Endothelial cell (in vitro differentiated cells): ENCODE results near the gene PPP1R7. TPM values are rescaled to one million over a fixed set of nuclear protein-coding genes. Genes with fewer than 3 reads are reported as not detected.

Experiments
- DNase-seq: peaks from one replicate; pipeline ENCODE4 v3.0.0; 2021; ENCODE audit warnings: low spot score
- H3K27ac Mint-ChIP-seq: one replicate; pipeline ENCODE4 v1.8.0; 2021; ENCODE audit warnings: mixed read lengths, inconsistent platforms; ENCODE audit not compliant: unreplicated experiment
- H3K27me3 Mint-ChIP-seq: one replicate; pipeline ENCODE4 v1.8.0; 2021; ENCODE audit warnings: mild to moderate bottlenecking, moderate library complexity, mixed read lengths, inconsistent platforms; ENCODE audit not compliant: unreplicated experiment
- H3K36me3 Mint-ChIP-seq: one replicate; pipeline ENCODE4 v1.8.0; 2021; ENCODE audit warnings: mild to moderate bottlenecking, low read depth, mixed read lengths, inconsistent platforms; ENCODE audit not compliant: unreplicated experiment
- H3K4me1 Mint-ChIP-seq: one replicate; pipeline ENCODE4 v1.8.0; 2021; ENCODE audit warnings: mild to moderate bottlenecking, mixed read lengths, inconsistent platforms; ENCODE audit not compliant: unreplicated experiment
- H3K4me3 Mint-ChIP-seq: one replicate; pipeline ENCODE4 v1.8.0; 2021; ENCODE audit warnings: mild to moderate bottlenecking, mixed read lengths, inconsistent platforms; ENCODE audit not compliant: unreplicated experiment
- H3K9me3 Mint-ChIP-seq: one replicate; pipeline ENCODE4 v1.8.0; 2021; ENCODE audit warnings: mixed read lengths, inconsistent platforms; ENCODE audit not compliant: unreplicated experiment
- total RNA-seq: library from RNA; stranded (reverse); fragmentation: NEBNext Ultra II Directional; extraction: Animal tissue kit (Norgen Biotek cat#: 25700); gene quantifications from one replicate; pipeline ENCODE4 v1.2.1, GENCODE V29; 2021; ENCODE audit not compliant: unreplicated experiment
- TF ChIP-seq, protein P1 (sequence below): fragments of 200-600 bp; sonication (generic); IDR thresholded peaks from one replicate; pipeline ENCODE4 v1.5.0; 2021; ENCODE audit warnings: antibody characterized with exemption; ENCODE audit not compliant: unreplicated experiment

The PPP1R7 gene
- total RNA-seq, 1 donor from 2014 or later, result 61.6 TPM

GRCh38 chr2:241197947-241198346 lies 47.7 kb downstream of the PPP1R7 start:
- Mint-ChIP-seq H3K27me3 (peaks cover 4% of the 10 kb centered on the region), H3K9me3 (no peaks in the 10 kb centered on the region), H3K4me3 (no peak overlapping the region), H3K36me3 (no peaks in the 10 kb centered on the region), H3K4me1 (no peaks in the 10 kb centered on the region), H3K27ac (no peak overlapping the region)
- TF ChIP-seq, protein P1, sequence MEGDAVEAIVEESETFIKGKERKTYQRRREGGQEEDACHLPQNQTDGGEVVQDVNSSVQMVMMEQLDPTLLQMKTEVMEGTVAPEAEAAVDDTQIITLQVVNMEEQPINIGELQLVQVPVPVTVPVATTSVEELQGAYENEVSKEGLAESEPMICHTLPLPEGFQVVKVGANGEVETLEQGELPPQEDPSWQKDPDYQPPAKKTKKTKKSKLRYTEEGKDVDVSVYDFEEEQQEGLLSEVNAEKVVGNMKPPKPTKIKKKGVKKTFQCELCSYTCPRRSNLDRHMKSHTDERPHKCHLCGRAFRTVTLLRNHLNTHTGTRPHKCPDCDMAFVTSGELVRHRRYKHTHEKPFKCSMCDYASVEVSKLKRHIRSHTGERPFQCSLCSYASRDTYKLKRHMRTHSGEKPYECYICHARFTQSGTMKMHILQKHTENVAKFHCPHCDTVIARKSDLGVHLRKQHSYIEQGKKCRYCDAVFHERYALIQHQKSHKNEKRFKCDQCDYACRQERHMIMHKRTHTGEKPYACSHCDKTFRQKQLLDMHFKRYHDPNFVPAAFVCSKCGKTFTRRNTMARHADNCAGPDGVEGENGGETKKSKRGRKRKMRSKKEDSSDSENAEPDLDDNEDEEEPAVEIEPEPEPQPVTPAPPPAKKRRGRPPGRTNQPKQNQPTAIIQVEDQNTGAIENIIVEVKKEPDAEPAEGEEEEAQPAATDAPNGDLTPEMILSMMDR, result no peak
- no peak for DNase-seq

- TF ChIP-seq, protein P1, result no peak
- Mint-ChIP-seq H3K4me1 (no peaks in the 10 kb centered on the region), H3K27ac (no peak overlapping the region), H3K27me3 (peaks cover 2% of the 10 kb centered on the region), H3K9me3 (no peaks in the 10 kb centered on the region), H3K36me3 (no peaks in the 10 kb centered on the region), H3K4me3 (peak overlapping the region; percentile 47)
- DNase-seq, result no peak
Measured at GRCh38 chr2:241198381-241199279, 48.4 kb downstream of the PPP1R7 start.

DNA sequence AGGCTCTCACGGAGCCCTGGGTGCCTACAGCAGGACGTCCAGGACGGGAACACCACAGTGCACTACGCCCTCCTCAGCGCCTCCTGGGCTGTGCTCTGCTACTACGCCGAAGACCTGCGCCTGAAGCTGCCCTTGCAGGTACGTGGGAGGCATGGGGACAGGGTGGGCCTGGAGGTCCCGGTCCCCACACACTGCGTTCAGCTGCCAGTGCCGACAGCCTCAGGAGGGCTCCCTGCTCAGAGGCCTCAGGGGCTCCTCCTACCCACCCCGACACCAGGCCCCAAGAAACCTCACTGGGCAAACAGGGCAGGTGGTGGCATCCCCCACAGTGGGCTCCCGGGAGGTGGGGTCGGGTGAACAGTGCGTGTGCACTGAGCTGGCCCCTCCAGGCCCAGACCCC lies 49.0 kb downstream of the PPP1R7 start:
- Mint-ChIP-seq H3K4me3 (no peak overlapping the region), H3K4me1 (no peaks in the 10 kb centered on the region), H3K9me3 (no peaks in the 10 kb centered on the region), H3K27ac (no peak overlapping the region), H3K27me3 (peaks cover 3% of the 10 kb centered on the region), H3K36me3 (no peaks in the 10 kb centered on the region)
- TF ChIP-seq, protein P1, result no peak
- no peak for DNase-seq

DNA sequence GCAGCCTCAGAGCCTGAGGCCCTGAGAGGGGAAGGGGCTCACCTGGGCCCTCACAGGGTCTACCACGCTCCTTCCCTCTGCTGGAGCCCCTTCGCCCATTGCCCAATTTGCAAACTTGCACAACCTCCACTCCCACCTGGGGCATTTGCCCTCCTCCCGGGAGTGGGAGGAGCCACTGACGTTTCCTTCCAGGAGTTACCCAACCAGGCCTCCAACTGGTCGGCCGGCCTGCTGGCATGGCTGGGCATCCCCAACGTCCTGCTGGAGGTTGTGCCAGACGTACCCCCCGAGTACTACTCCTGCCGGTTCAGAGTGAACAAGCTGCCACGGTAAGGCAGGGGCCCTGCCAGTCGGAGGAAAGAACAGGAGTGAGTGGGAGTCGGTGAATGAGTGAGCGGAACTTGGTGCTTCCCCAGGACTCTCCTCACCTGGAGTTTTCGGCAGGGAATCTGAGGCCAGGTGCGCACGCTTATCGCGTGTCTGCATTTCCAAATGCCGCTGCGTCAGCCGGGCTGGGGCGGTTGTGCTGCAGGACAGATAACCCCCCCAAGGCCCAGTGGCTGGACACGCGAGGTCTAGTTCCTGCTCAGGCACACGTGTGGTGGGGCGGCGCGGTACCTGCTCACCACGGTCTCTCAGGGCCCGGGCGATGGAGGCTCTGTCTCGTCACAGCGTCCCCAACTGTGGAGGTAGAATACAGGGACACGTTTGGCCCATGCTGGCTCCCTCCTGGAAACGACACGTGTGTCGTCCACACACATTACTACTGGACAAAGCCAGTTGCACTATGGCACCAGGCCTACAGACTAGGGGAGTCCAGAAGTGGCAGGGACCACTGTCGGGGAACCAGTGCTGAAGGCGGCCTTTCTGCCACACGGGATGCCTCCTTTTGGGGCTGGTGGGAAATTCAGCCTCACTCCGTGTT lies 49.9 kb downstream of the PPP1R7 start:
- TF ChIP-seq, protein P1, result no peak
- H3K4me3 Mint-ChIP-seq, result no peak overlapping the region
- no peak overlapping the region for H3K27ac Mint-ChIP-seq
- no peak for DNase-seq
- H3K9me3 Mint-ChIP-seq, result no peaks in the 10 kb centered on the region
- H3K36me3 Mint-ChIP-seq, result no peaks in the 10 kb centered on the region
- no peaks in the 10 kb centered on the region for H3K4me1 Mint-ChIP-seq
- peaks cover 3% of the 10 kb centered on the region for H3K27me3 Mint-ChIP-seq
